Measurements from ENCODE around the gene TMEM218.

The TMEM218 gene

DNA sequence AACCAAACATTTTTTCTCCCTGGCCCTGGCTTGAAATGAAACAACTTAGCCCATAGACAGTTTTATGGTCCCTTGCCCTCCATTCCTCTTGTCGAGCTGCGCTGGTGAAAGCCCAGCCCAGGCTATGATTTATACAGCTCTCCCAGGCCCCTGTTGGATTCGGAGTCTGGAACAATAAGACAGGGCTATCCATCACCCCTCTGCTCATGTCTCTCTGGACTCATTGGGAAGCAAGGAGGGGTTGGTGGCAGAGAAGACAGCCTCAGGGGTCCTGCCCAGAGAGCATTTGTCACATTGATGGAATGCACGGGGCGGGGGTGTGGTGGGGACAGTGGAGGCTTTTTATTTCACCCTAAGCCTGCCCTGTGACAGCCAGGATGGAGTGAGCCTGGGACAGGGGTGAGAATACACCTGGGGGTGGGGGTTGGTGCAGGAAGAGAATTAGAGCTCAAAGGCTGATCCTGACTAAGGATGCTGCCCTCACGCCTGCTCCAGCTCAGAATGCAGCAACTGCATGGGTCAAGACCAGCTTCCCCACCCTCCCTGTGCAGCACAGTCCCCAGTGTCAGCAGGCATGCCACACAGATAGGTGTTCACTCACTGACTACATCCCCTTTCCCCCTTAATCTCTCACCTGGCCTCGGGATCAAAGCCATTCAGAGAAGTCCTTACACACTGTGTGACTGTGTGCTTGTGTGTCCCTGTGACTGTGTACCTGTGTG, 43.1 kb upstream of the TMEM218 start:
- no peaks in the 10 kb centered on the region for H3K36me3 ChIP-seq (ENCODE audit: insufficient read depth, insufficient read length, low read length)
- TF ChIP-seq SUZ12 (IDR thresholded peaks at IDR 0.05; ENCODE audit: extremely low read depth, insufficient read depth, insufficient read length) (no peak), YY1 (IDR thresholded peaks at IDR 0.05; ENCODE audit: insufficient read depth, insufficient read length) (no peak), ZNF274 (IDR thresholded peaks at IDR 0.05; ENCODE audit: low read depth, low read length) (no peak)
- H3K4me3 ChIP-seq (ENCODE audit: insufficient read length, low read depth): no peak overlapping the region
- peaks cover 16% of the 10 kb centered on the region for H3K27me3 ChIP-seq (ENCODE audit: insufficient read depth, insufficient read length)
- no peak overlapping the region for H3K9ac ChIP-seq (ENCODE audit: insufficient read length, low read depth)
- H3K9me3 ChIP-seq (ENCODE audit: insufficient read depth, low read length): no peaks in the 10 kb centered on the region
- peaks cover 3% of the 10 kb centered on the region for H3K4me1 ChIP-seq (ENCODE audit: insufficient read depth, insufficient read length)
- no peak for DNase-seq (ENCODE audit: low read depth, low spot score)

DNA sequence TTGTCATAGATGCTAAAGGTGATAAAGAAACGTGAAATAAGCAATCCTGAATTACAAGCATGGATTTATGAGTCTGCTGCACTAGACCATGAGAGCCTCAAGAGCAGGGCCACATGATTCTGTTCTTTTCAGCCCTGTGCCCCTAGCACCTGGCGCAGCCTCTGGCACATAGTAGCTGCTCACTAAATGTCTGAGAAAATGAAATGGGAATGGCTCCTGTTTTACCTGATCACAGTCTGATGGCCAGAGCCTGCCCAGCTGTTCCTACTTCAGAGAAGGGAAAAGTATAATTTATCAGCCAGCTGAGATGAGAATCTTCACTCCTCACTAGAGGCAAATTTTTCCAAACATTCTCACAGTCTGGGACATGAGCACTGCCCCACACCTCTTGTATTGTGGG, 42.4 kb upstream of the TMEM218 start:
- H3K36me3 ChIP-seq (ENCODE audit: insufficient read depth, insufficient read length, low read length): no peaks in the 10 kb centered on the region
- H3K9me3 ChIP-seq (ENCODE audit: insufficient read depth, low read length): no peaks in the 10 kb centered on the region
- H3K4me3 ChIP-seq (ENCODE audit: insufficient read length, low read depth): no peak overlapping the region
- DNase-seq (ENCODE audit: low read depth, low spot score): no peak
- H3K4me1 ChIP-seq (ENCODE audit: insufficient read depth, insufficient read length): peaks cover 3% of the 10 kb centered on the region
- TF ChIP-seq YY1 (IDR thresholded peaks at IDR 0.05; ENCODE audit: insufficient read depth, insufficient read length) (no peak), SUZ12 (IDR thresholded peaks at IDR 0.05; ENCODE audit: extremely low read depth, insufficient read depth, insufficient read length) (no peak), ZNF274 (IDR thresholded peaks at IDR 0.05; ENCODE audit: low read depth, low read length) (no peak)
- H3K27me3 ChIP-seq (ENCODE audit: insufficient read depth, insufficient read length): peaks cover 23% of the 10 kb centered on the region
- no peak overlapping the region for H3K9ac ChIP-seq (ENCODE audit: insufficient read length, low read depth)

DNA sequence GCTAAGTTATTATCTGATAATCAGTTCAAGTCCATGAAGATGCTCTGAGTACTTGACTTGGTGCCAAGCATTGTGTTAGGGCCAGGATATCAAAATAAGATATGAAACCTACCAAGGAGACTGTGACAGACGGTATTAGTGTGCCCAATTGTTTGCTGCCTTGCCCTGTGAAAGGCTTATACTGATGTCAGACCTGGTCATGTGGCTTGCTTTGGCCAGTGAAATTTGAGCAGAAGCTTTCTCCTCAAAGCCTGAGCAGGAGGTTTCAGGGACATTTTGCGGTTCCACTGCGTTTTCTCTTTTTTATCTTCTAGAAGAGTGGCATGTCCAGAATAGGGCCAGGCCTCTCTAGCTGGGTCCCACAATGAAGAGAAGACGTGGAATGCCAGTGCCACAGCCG, 37.3 kb upstream of the TMEM218 start:
- H3K4me1 ChIP-seq (ENCODE audit: insufficient read depth, insufficient read length): peaks cover 4% of the 10 kb centered on the region
- DNase-seq (ENCODE audit: low read depth, low spot score): no peak
- no peaks in the 10 kb centered on the region for H3K9me3 ChIP-seq (ENCODE audit: insufficient read depth, low read length)

DNA sequence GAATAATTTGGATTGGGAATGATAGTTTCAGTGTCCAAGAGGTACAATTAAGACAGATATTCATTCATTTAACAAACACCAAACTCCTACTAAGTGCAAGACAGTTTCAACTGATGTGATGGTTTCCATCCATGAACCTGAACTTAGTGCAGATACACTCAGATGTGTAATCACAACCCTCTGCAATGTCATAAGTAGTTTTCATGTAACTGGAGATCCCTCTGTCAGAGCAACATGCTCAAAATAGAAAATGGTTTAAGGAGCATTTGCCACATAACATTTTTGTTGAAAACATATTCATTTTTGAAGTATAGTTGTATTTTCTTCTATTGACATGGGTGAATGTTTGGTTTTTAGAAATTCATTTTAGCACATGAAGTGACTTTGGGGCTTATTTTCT, 36.6 kb upstream of the TMEM218 start:
- Histone ChIP-seq H3K36me3 (ENCODE audit: insufficient read depth, insufficient read length, low read length) (no peaks in the 10 kb centered on the region), H3K9ac (ENCODE audit: insufficient read length, low read depth) (no peak overlapping the region), H3K27me3 (ENCODE audit: insufficient read depth, insufficient read length) (peaks cover 63% of the 10 kb centered on the region), H3K4me3 (ENCODE audit: insufficient read length, low read depth) (no peak overlapping the region), H3K4me1 (ENCODE audit: insufficient read depth, insufficient read length) (peaks cover 4% of the 10 kb centered on the region), H3K9me3 (ENCODE audit: insufficient read depth, low read length) (no peaks in the 10 kb centered on the region)
- no peak for DNase-seq (ENCODE audit: low read depth, low spot score)
- no peak for TF ChIP-seq SUZ12 (IDR thresholded peaks at IDR 0.05; ENCODE audit: extremely low read depth, insufficient read depth, insufficient read length)
- TF ChIP-seq ZNF274 (IDR thresholded peaks at IDR 0.05; ENCODE audit: low read depth, low read length): no peak
- TF ChIP-seq YY1 (IDR thresholded peaks at IDR 0.05; ENCODE audit: insufficient read depth, insufficient read length): no peak

More for the DNA sequence above, 37.3 kb upstream of the TMEM218 start:
- Histone ChIP-seq H3K36me3 (ENCODE audit: insufficient read depth, insufficient read length, low read length) (no peaks in the 10 kb centered on the region), H3K27me3 (ENCODE audit: insufficient read depth, insufficient read length) (peaks cover 57% of the 10 kb centered on the region), H3K9ac (ENCODE audit: insufficient read length, low read depth) (no peak overlapping the region), H3K4me3 (ENCODE audit: insufficient read length, low read depth) (no peak overlapping the region)
- no peak for TF ChIP-seq ZNF274 (IDR thresholded peaks at IDR 0.05; ENCODE audit: low read depth, low read length)
- TF ChIP-seq SUZ12 (IDR thresholded peaks at IDR 0.05; ENCODE audit: extremely low read depth, insufficient read depth, insufficient read length): no peak
- no peak for TF ChIP-seq YY1 (IDR thresholded peaks at IDR 0.05; ENCODE audit: insufficient read depth, insufficient read length)

DNA sequence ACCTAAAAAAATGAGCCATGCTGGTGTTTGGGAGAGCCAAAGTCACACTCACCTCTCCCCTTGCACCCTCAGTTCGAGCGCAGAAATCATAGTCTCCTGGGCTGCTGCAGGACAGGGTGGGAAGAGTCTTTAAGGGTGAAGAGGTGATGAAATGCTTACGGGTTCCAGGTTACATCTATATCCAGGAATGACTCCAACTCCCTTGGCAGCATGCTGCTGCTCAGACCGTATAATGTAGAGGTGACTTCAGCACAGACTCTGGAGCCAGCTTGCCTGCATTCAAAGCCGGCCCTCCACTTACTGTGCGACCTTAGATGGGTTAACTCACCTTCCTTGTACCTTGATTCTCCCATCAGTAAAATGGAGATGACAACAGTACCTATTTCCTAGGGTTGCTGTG, 35.9 kb upstream of the TMEM218 start:
- Histone ChIP-seq H3K9ac (ENCODE audit: insufficient read length, low read depth) (no peak overlapping the region), H3K4me1 (ENCODE audit: insufficient read depth, insufficient read length) (peaks cover 4% of the 10 kb centered on the region), H3K27me3 (ENCODE audit: insufficient read depth, insufficient read length) (peaks cover 69% of the 10 kb centered on the region), H3K36me3 (ENCODE audit: insufficient read depth, insufficient read length, low read length) (no peaks in the 10 kb centered on the region), H3K9me3 (ENCODE audit: insufficient read depth, low read length) (no peaks in the 10 kb centered on the region), H3K4me3 (ENCODE audit: insufficient read length, low read depth) (no peak overlapping the region)
- no peak for TF ChIP-seq ZNF274 (IDR thresholded peaks at IDR 0.05; ENCODE audit: low read depth, low read length)
- TF ChIP-seq SUZ12 (IDR thresholded peaks at IDR 0.05; ENCODE audit: extremely low read depth, insufficient read depth, insufficient read length): no peak
- TF ChIP-seq YY1 (IDR thresholded peaks at IDR 0.05; ENCODE audit: insufficient read depth, insufficient read length): no peak
- no peak for DNase-seq (ENCODE audit: low read depth, low spot score)

DNA sequence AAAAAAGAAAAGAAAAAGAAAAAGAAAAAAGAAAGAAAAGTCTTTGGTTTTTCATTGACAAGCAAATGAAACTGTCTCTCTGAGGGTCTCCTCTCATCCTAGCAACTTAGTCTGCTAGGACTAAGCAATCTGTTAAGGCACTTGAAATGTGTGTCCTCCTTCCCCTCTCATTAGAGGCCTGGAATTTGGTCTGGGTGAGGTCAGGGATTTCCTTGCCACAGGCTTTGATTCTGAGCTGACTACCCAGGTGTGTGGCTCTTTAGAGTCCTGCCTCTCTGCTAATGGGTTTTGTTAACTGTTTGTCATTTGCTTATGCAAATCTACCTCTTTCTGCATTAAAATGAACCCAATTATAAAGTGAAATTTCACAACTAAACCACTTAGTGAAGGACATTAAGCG, 34.8 kb upstream of the TMEM218 start:
- Histone ChIP-seq H3K4me1 (ENCODE audit: insufficient read depth, insufficient read length) (peaks cover 4% of the 10 kb centered on the region), H3K4me3 (ENCODE audit: insufficient read length, low read depth) (no peak overlapping the region), H3K9ac (ENCODE audit: insufficient read length, low read depth) (no peak overlapping the region), H3K27me3 (ENCODE audit: insufficient read depth, insufficient read length) (peaks cover 65% of the 10 kb centered on the region), H3K36me3 (ENCODE audit: insufficient read depth, insufficient read length, low read length) (no peaks in the 10 kb centered on the region), H3K9me3 (ENCODE audit: insufficient read depth, low read length) (no peaks in the 10 kb centered on the region)
- no peak for TF ChIP-seq YY1 (IDR thresholded peaks at IDR 0.05; ENCODE audit: insufficient read depth, insufficient read length)
- no peak for TF ChIP-seq ZNF274 (IDR thresholded peaks at IDR 0.05; ENCODE audit: low read depth, low read length)
- no peak for TF ChIP-seq SUZ12 (IDR thresholded peaks at IDR 0.05; ENCODE audit: extremely low read depth, insufficient read depth, insufficient read length)
- no peak for DNase-seq (ENCODE audit: low read depth, low spot score)

DNA sequence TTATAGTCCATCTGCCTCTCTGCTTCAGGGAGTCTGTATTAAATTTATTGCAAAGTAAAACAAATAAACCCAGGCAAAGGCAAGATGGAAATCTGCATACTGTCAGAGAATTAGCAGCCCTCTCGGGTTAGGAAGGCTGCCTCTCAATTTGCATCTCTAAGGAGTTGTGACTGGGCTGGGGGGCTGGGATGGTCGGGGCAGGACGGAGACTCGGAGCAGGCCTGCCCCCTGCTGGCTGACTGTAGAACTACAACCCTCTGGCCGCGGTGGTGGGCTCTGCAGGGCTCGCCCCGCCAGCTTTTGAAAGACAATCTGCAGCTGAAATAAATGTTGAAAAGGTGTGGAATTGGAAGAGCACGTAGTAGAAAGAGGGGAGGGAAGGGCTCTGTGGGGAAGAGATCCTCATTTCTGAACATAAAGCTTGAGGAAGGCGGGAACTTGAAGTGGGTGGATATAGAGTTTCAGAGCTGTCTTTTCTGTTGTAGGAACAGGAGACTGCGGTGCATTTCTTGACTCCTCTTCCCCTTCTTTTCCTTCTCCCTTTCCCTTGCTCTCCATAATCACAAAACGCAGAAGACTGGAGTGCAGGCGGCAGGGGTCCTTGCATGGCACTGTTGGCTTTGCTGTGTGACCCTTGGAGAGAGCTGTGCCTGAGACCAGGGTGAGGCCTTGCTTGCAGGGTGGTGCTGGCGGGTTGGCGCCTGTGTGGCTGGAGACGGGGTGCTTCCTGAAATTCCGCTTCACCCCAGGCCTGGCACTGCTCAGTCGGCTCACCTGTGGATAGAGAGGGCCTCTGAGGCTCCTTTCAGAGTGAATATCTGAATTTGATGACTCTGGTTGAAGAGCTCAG, 30.5 kb upstream of the TMEM218 start:
- H3K36me3 ChIP-seq (ENCODE audit: insufficient read depth, insufficient read length, low read length): no peaks in the 10 kb centered on the region
- H3K9ac ChIP-seq (ENCODE audit: insufficient read length, low read depth): no peak overlapping the region
- peak; percentile 77 for DNase-seq (ENCODE audit: low read depth, low spot score)
- H3K9me3 ChIP-seq (ENCODE audit: insufficient read depth, low read length): no peaks in the 10 kb centered on the region
- H3K4me3 ChIP-seq (ENCODE audit: insufficient read length, low read depth): no peak overlapping the region
- TF ChIP-seq YY1 (IDR thresholded peaks at IDR 0.05; ENCODE audit: insufficient read depth, insufficient read length) (no peak), ZNF274 (IDR thresholded peaks at IDR 0.05; ENCODE audit: low read depth, low read length) (no peak), SUZ12 (IDR thresholded peaks at IDR 0.05; ENCODE audit: extremely low read depth, insufficient read depth, insufficient read length) (no peak)
- H3K4me1 ChIP-seq (ENCODE audit: insufficient read depth, insufficient read length): peaks cover 7% of the 10 kb centered on the region
- H3K27me3 ChIP-seq (ENCODE audit: insufficient read depth, insufficient read length): peaks cover 42% of the 10 kb centered on the region

Data from NT2/D1 (cell line).